ENCODE measurements around the gene MAP3K4.
"Not testable (repeated sequence)": the region's sequence is repeated elsewhere in the genome, so short reads cannot be mapped to it uniquely, and the experiment has no call there.

MAP3K4 gene

DNA sequence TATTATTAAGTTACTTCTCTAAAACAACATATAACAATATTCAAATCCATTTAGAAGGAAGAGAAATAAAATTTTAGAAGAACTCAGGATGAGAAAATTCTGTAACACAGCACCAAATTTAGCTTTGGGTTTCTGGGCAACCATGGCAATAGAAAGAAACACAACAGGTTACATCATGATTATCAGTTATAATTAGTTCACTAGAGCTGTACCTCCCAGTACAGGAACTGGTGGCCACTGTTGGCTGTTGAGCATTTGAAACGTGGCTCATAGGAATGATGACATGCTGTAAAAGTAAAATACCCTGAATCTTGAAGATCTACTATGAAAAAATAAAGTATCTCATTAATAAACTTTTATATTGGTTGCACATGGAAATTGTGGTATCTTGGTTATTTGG lies 23.7 kb upstream of the MAP3K4 start:
- DNase-seq (ENCODE audit: low spot score), result no peak

DNA sequence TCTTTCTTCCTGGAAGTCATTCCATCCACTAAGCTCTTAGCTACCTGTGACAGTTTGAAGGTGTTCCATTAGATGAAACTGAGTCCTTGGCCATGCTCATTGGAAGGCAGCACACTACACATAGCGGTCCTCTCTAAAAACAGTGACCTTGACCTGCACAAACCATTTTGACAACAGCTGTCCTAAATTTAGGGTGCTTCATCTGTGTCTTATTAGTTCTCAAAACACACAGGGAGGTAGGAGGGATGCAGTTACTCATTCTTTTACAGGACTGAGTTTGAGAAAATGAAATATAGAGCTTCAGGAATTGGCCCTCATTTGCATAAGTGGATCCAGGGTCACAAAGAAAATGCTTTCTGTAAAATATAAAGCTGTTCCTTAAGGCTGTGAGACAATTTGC lies 20.4 kb upstream of the MAP3K4 start:
- DNase-seq (ENCODE audit: low spot score), result no peak

DNA sequence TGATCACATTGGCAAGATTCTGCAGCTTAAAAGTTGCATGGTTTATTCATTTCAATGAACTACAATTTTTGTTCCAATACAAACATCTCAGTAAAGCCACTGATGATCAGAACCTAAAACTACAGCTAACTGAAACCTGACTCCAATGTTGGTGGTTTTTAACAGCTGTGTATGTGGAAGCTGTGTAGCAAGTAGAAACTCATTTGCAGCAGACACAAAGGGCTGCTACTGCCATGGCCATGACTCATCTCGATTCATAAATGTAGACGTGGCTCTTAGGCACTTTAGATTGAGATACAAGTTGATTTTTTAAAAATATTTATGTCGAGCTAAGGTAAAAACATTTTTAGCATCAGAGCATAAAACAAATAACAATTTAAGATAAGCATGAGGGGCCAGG lies 19.5 kb upstream of the MAP3K4 start:
- no peak for DNase-seq (ENCODE audit: low spot score)

DNA sequence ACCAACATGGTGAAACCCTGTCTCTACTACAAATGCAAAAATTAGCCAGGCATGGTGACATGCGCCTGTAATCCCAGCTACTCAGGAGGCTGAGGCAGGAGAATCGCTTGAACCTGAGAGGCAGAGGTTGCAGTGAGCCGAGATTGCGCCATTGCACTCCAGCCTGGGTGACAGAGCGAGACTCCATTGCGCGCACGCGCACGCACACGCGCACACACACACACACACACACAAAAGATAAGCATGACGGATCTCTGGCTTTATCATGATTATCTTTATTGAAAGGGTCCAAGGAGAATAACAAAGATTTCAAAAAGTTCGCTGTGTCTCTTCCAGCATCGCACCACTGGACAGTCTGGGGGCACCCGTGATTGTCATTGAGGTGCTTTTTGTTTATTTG lies 19.0 kb upstream of the MAP3K4 start:
- DNase-seq (ENCODE audit: low spot score), result not testable (repeated sequence)

DNA sequence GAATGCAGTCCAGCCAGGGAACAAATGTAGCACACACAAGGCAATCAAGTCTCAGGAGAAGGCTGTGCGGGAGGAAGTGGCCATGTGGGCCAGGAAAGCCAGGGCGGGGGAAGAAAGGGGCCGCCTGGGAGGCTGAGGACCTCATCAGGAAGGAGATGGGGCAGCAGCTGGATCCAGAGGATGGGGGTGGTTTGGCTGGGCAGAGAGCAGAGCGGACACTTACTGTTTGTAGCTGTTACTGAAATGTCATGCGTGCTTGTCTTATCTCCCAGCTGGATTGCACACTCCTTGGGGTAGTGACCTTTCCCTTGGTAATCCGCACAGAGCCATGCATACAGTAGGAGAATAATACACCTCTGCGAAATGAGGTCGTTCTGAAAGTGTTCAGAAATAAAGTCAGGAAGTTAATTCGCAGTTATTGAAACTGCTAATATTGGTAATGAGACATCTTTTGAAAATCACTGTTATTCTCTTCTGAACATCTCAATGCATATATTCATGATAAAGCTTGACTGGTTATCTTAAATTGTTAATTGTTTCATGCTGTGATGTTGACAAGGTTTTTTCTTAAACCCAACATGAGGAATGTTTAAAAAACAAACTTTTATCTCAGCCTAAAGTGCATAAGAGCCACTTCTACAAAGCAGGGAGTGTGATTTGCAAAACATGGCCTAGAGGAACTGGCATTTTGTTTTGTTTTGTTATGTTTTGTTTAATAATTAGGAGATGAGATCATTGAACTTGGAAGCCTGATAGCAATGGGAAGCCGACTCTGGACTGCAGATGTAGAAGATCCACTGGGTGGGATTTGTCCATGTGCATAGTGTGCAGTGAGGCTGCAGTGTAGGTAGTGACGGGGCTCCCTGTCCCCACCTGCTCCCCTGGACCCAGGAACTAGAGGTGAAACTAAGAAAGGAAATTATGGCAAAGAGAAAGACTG lies 18.0 kb upstream of the MAP3K4 start:
- peak; percentile 26 for DNase-seq (ENCODE audit: low spot score)

DNA sequence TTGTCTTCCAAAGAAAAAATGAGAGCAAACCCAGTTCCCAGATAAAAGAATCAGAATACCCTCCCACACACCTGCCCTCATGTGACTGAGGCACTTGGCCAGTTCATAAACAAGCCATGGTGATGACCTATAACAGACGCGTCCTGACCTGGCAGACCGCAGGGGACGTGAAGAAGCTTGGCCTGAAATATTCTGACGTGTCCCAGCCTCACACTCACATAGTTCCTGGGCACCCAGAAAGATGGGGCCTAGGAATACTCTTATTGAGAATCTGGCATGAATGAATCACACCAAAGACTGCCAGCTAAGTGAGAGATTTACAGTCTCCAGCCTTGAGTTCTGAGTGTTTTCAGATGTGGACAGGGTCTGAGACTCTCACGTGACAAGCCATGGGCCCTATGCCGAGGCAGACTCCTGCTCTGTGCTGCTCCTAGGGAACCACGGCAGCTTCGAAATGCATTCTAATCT lies 17.2 kb upstream of the MAP3K4 start:
- DNase-seq (ENCODE audit: low spot score), result no peak

DNA sequence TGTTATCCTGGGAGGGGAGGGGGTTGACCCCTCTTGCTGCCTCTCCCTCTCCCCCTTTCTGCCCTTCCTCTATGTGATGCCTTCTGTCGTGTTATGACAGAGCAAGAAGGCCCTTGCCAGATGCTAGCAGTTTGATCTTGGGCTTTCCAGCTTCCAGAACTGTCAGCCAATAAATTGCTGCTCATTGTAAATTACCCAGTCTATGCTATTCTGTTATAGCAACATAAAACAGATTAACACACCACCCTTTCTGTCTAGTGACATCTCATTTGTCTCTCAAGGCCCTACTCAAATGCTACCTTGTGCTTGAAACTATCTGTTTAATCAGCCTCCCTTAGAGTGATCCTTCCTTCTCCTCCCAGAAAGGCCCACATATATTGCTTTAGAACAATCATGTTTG lies 16.4 kb upstream of the MAP3K4 start:
- DNase-seq (ENCODE audit: low spot score), result no peak

DNA sequence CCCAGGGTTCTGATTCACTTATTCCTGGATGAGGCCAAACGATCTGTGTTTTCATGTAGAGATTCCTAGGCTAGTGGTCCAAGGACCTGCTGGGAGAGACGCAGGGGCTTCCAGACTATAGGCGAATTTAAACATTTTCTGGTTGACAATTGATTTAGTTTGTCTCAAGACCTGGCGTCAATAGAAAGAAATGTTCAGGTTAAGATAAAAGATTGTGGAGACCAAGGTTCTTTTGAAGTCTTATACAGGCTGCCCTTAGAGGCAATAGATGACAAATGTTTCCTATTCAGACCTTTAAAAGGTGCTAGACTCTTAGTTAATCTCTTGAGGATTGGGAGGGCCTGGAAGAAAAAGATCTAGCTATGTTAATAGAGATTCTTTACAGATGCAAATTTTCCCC lies 15.6 kb upstream of the MAP3K4 start:
- not testable (repeated sequence) for DNase-seq (ENCODE audit: low spot score)

DNA sequence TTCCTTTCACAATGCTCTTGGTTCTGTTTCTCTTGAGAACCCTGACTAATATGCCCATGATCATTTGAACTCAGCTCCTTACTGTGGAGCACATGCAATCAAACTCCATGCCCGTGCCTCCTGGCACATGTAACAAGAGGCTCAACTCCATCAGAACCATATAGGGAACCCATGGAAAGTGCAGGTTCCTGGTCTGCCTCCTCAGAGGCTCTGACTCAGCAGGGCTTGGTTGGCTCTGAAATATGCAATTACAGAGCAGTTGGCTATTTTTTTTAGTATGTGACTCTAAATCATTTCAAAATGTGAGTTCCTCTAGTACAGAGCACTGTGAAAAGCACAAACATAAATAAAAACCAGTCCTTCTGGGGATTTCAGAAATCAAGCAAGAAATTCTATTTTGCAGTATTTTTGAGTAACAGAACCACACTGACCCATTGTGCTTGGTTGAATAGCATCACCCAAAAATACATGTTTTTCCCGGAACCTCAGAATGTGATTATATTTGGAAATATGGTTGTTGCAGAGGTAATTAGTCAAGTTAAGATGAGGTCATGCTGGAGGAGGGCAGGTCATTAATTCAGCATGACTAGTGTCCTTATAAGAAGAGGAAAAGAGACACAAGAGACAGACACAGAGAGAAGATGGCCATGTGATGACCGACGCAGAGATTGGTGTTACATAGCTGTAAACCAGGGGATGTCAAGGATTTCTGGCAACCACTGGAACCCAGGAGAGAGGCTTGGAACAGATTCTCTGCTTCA lies 13.2 kb upstream of the MAP3K4 start:
- no peak for DNase-seq (ENCODE audit: low spot score)

DNA sequence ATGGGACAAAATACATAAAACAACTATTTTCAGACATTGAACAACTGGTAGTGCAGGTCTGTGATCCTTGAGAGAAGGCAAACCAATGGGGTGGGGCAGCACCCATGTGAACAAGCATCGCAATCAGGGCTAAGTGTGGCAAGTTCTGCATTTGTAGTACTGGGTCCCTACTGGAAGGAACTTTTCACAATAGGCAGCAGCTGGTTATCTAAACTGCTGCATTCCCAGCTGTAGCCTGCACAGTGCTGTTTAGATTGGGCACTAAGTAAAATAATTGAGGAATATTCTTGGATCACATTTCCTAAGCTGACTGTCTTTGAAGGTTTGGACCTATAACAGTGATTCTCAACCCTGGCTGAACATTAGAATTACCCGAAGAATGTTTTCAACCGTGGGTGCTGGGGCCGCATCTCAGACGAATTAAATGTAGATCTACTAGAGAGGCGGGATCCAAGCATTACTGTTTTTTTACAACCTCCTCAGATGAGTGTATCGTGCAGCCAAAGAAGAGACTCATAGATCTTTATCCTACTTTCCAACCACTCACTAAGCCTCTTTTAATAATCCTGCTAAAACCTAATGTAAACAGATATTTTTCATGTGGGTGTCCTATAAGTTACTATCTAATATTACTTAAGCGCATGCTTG lies 12.4 kb upstream of the MAP3K4 start:
- no peak for DNase-seq (ENCODE audit: low spot score)

DNA sequence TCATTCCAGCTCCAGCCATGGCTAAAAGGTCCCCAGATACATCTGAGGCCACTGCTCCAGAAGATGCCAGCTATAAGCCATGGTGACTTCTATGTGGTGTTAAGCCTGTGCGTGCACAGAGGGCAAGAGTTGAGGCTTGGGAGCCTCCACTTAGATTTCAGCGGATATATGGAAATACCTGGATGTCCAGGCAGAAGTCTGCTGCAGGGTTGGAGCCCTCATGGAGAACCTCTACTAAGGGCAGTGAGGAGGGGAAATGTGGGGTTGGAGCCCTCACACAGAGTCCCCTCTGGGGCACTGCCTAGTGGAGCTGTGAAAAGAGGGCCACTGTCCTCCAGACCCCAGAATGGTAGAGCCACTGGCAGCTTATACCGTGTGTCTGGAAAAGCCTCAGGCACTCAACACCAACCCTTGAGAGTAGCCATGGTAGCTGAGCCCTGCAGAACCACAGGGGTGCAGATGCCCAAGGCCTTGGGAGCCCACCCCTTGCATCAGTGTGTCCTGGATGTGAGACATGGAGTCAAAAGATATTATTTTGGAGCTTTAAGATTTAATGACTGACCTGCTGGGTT lies 8.1 kb upstream of the MAP3K4 start:
- DNase-seq (ENCODE audit: low spot score), result not testable (repeated sequence)

DNA sequence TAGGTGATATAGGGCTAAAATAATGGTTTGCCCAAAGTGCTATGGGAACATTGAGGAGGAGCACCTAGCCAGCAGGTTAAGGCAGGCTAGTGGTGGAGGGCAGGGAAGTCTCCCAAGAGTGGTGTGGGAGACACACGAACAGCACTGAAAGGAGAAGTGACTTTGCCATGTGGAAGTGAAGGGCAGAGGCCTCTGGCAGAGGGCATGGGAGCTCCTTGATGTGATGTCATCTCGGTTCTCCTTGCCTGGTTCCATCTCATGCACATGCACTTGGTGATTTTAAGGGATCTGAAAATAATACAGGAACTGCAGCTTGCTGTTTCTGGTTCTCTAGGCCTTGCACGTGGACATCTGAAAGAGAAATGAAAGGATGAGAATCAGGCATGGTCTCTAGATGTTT lies 4.7 kb upstream of the MAP3K4 start:
- DNase-seq (ENCODE audit: low spot score), result no peak

DNA sequence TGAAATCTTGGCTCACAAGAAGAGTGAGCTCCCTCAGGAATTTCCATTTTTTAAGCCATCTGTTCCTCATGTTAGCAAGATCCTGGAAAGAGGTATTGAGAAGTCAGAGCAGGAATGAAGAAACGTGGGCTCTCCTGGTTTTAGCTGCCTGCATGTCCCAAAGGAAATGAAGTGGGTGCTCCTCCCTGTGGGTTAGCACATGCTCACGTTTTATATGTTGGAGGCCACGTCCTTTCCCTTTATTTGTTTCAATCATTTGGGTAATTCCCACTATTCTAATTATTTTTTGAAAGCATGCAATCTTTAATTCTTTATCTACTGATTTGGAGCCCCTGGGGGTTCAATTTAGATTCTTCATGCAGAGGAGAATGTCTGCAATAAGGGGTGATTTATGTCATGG lies 4.3 kb upstream of the MAP3K4 start:
- DNase-seq (ENCODE audit: low spot score), result no peak

DNA sequence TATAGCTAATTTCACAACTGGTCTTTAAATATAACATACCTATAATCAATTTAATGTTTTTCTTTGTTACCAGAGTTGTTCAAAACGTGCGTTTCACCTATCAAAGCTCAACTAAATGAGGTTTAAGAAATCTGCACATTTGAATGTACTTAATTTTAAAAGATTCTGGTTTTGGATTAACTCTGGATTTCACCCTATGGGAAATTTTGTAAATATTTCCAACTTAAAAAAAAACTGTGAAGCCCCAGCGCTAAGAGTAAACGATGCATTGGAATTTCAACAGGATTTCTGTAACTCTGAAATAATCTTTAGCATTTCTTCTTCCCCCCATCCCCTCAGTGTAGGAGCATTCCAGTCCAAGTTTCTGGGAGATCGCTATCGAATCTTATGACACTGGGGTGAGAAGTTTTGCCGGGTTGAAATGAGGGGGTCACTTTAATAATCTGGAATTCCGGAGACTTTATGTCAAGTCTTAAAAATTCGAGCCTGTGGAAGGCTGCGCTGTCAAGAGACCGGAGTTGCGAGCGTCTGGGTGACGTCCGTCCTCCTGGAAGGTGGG lies 643 bp upstream of the MAP3K4 start:
- DNase-seq (ENCODE audit: low spot score), result no peak

DNA sequence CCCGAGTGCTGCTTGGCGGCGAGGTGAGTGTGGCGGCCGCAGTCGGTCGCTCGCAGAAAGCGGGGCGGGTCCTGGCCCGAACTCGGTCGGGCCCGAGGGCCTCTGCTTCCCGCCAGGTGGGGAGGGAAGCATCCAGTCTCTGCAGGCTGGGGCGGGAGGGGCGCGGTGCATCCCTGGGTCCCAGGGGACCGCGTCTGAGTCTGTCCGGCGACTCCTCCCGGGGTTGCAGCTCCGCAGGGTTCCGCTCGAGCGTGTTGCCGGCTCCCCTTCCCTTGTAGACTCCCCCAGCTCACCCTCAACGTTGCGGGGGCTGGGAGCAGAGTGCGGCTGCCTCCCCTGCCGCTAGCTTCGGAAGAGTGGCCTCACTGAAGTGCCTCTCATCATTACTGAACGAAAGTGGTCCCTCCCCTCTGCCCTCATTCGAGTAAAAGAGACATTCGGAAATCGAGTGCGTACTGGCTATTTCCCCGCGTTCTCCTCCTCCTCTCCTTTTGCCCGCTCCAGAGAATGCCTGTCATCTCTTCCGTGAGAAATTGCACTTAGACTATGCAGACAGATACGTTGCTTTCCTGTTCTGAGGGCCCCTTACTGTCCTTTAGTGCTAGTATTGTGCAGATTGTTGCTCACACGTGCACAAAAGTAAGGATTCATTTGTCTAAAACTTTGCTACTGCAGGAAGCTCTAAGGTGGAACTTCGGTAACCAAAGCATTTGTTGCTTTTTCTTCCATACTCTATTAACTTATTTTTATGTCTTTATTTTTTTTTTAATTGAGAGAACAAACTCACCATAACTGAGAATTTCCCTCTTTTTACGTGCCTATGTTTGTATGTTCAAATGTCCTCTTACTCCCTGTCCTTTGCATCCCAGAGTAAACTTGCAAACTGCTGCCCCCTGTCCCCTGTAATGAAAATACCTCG lies 751 bp downstream of the MAP3K4 start:
- peak; percentile 56 for DNase-seq (ENCODE audit: low spot score)

DNA sequence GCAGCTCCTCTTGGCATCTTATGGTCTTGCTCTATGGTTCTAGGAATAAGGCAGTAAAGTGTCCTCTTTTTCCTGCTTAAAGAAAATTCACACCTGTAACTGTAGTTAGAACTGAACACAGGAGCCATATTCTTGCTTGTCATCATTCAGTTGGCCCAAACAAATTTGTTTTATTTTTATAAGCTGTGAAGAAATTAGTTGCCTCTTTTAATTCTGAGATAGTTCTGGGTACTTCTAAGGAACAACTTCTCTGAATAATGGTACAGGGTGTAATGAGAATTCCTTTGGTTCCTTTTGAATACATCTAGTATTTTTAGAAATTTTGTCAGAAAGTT lies 1.4 kb downstream of the MAP3K4 start:
- DNase-seq (ENCODE audit: low spot score), result no peak

DNA sequence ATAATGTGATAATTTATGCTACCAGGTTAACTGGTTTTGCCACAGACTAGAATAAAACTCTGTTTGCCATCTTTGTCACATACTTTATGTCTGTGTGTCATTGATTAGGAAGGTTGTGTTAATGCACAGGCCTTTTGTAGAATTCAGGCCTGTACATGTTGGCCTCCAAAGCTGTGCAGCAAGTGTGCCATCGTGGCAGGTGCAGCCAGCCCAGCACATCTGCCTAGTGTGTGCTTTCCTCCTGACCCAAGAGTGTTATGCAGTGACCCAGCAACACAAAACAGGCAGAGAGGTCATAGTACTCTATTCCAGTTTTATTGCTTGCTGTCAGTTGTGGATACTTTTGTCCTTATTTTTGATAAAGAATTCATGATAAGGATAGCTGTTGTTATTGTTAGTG lies 3.7 kb downstream of the MAP3K4 start:
- DNase-seq (ENCODE audit: low spot score), result no peak

DNA sequence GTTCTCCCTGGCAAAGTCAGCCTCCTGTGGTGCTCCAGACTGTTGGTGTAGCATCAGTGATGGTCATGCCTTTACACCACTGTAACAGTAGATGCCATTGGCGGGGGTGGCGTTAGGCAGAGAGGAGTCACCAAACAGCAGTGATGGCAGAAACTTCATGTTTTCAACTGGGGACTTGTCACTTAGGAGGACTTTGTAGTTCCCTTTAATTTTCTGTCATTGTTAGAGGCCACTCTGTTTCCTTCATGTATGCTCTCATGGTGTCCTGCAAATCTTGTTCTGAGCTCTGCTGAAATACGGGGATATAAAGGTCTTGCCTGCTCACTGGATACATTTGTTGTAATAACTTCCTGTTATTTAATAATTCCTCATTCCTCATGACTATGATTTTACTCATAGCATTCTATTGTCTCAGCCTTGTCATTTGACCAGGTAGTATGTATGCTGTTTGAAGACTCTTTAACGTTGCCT lies 4.6 kb downstream of the MAP3K4 start:
- no peak for DNase-seq (ENCODE audit: low spot score)

DNA sequence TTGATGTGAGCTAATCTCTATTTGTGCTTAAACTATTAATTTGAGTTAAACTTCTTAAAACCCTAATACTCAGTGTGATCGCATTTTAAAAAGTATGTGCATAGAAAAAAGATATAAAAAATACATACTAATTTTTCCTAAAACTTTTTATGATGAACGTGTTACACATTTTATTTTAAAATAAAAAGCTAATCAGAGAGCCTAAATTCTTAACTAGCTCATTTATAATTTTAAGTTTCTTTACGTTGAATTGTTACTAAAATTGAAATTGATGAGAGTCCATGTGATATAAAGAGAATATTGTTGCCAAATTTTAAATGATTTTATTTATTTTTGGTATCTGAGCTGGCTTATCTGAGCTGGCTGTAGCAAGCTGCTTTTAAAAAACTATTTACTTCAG lies 6.6 kb downstream of the MAP3K4 start:
- no peak for DNase-seq (ENCODE audit: low spot score)

DNA sequence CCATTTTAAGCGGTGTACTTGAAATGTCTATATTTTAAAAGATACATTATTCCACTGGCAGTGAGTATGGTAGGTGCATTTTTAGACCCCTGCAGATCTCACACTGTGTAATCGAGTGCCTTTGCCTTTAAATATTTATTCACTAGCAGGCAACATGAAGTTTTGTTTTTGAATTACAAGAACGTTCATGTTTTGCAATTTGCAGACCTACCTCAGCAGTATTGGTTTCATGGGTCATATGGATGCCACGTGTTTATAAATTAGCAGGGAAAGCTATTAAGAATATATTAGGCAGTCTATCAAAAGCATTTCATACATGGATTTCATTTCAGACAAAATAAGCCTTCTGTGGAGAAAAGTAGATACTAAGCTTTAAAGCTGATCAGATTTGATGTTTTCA lies 7.2 kb downstream of the MAP3K4 start:
- DNase-seq (ENCODE audit: low spot score), result no peak

DNA sequence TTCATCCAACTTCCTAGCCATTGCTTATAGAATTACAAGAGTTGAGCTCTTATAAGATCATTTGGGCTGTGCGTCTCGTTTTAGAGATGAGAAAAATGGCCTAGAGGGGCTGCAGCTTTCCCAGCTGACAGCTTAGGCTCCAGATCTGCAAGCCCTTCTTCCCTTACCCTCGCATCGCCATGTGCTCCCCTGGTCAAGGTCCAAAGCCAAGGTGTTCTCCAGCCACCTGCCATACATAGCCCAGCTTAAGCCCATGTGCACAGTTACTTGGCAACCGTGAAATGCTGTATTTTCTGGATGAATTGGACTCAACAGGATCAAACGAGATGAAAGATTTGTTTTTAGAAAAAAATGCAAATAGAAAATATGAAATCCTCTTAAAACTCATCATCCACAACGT lies 7.9 kb downstream of the MAP3K4 start:
- no peak for DNase-seq (ENCODE audit: low spot score)

Measured in iPS-NIHi11 (cell line).